ENCODE measurements around the gene FURIN.

FURIN gene

GRCh38 chr15:90883976-90884718 is 15.8 kb downstream of the FURIN start, which contains the start of gene FES:
Gene FES (plus strand): TSS chr15:90884504. CDS start chr15:90885046, 542 bp downstream.
- TF ChIP-seq CTCF (IDR thresholded peaks at IDR 0.05; ENCODE audit: insufficient read depth, low read depth, low read length, missing control alignments) = no peak
- peak within 1 kb of the TSS; percentile 5; the same call in 1 of the 2 replicates for H3K4me3 ChIP-seq (ENCODE audit: low read depth, low read length)
- no peak for DNase-seq (ENCODE audit: low read depth)

GRCh38 chr15:90884719-90885431 is 16.5 kb downstream of the FURIN start:
- TF ChIP-seq CTCF (IDR thresholded peaks at IDR 0.05; ENCODE audit: insufficient read depth, low read depth, low read length, missing control alignments) = no peak
- no peak for DNase-seq (ENCODE audit: low read depth)
- no peak overlapping the region; the same call in 1 of the 2 replicates for H3K4me3 ChIP-seq (ENCODE audit: low read depth, low read length)

GRCh38 chr15:90885432-90886290 is 17.3 kb downstream of the FURIN start:
- DNase-seq (ENCODE audit: low read depth) = peak; percentile 77
- peak; percentile 98 for TF ChIP-seq CTCF (IDR thresholded peaks at IDR 0.05; ENCODE audit: insufficient read depth, low read depth, low read length, missing control alignments)
- no peak overlapping the region for H3K4me3 ChIP-seq (ENCODE audit: low read depth, low read length)

GRCh38 chr15:90886291-90886614 is 17.9 kb downstream of the FURIN start:
- no peak for DNase-seq (ENCODE audit: low read depth)
- no peak for TF ChIP-seq CTCF (IDR thresholded peaks at IDR 0.05; ENCODE audit: insufficient read depth, low read depth, low read length, missing control alignments)
- no peak overlapping the region for H3K4me3 ChIP-seq (ENCODE audit: low read depth, low read length)

GRCh38 chr15:90887037-90887481 is 18.7 kb downstream of the FURIN start:
- no peak for TF ChIP-seq CTCF (IDR thresholded peaks at IDR 0.05; ENCODE audit: insufficient read depth, low read depth, low read length, missing control alignments)
- no peak overlapping the region for H3K4me3 ChIP-seq (ENCODE audit: low read depth, low read length)
- no peak for DNase-seq (ENCODE audit: low read depth)

- DNase-seq (ENCODE audit: low read depth) = no peak
- no peak for TF ChIP-seq CTCF (IDR thresholded peaks at IDR 0.05; ENCODE audit: insufficient read depth, low read depth, low read length, missing control alignments)
- no peak overlapping the region for H3K4me3 ChIP-seq (ENCODE audit: low read depth, low read length)
Measured at GRCh38 chr15:90889313-90889730, 20.9 kb downstream of the FURIN start.

Measured in GM12865 (cell line).